NT2/D1 (cell line): ENCODE results near the gene NUCB1.

Source experiments
- SUZ12 ChIP-seq: IDR thresholded peaks from 2 replicates; pipeline ENCODE4 v1.6.1; 2011; ENCODE audit not compliant: insufficient read length, insufficient read depth; ENCODE audit errors: extremely low read depth
- YY1 ChIP-seq: IDR thresholded peaks from 2 replicates; pipeline ENCODE4 v1.6.1; 2011; ENCODE audit not compliant: insufficient read length, insufficient read depth
- ZNF274 ChIP-seq: IDR thresholded peaks from 2 replicates; pipeline ENCODE4 v1.6.1; 2011; ENCODE audit warnings: mild to moderate bottlenecking, low read depth, low read length

- no peak for TF ChIP-seq ZNF274
- no peak for TF ChIP-seq YY1
- no peak for TF ChIP-seq SUZ12
Observed at GRCh38 chr19:48953990-48954594, 54.0 kb downstream of the NUCB1 start.
